ENCODE measurements around the gene UBE2I.
A peak's percentile ranks its signal among the peaks of the same experiment; 100 is the strongest.

Gene UBE2I

GRCh38 chr16:1363501-1364041 lies 54.1 kb downstream of the UBE2I start:
- DNase-seq (ENCODE audit: low read depth): peak; percentile 73
- no peak overlapping the region for H3K4me3 ChIP-seq (ENCODE audit: low read depth, low read length)
- TF ChIP-seq CTCF (IDR thresholded peaks at IDR 0.05; ENCODE audit: insufficient read depth, low read depth, low read length, missing control alignments): peak; percentile 90

- TF ChIP-seq CTCF (IDR thresholded peaks at IDR 0.05; ENCODE audit: insufficient read depth, low read depth, low read length, missing control alignments): no peak
- no peak overlapping the region for H3K4me3 ChIP-seq (ENCODE audit: low read depth, low read length)
- DNase-seq (ENCODE audit: low read depth): no peak
Observed at GRCh38 chr16:1364510-1364909, 55.1 kb downstream of the UBE2I start.

GRCh38 chr16:1366060-1366711 lies 56.8 kb downstream of the UBE2I start:
- no peak for TF ChIP-seq CTCF (IDR thresholded peaks at IDR 0.05; ENCODE audit: insufficient read depth, low read depth, low read length, missing control alignments)
- no peak overlapping the region for H3K4me3 ChIP-seq (ENCODE audit: low read depth, low read length)
- DNase-seq (ENCODE audit: low read depth): no peak

GRCh38 chr16:1366712-1367299 lies 57.4 kb downstream of the UBE2I start:
- H3K4me3 ChIP-seq (ENCODE audit: low read depth, low read length): no peak overlapping the region
- no peak for TF ChIP-seq CTCF (IDR thresholded peaks at IDR 0.05; ENCODE audit: insufficient read depth, low read depth, low read length, missing control alignments)
- no peak for DNase-seq (ENCODE audit: low read depth)

GRCh38 chr16:1367486-1368174 lies 58.2 kb downstream of the UBE2I start:
- H3K4me3 ChIP-seq (ENCODE audit: low read depth, low read length): no peak overlapping the region
- no peak for DNase-seq (ENCODE audit: low read depth)
- no peak for TF ChIP-seq CTCF (IDR thresholded peaks at IDR 0.05; ENCODE audit: insufficient read depth, low read depth, low read length, missing control alignments)

GRCh38 chr16:1371054-1371978 lies 61.9 kb downstream of the UBE2I start:
- no peak overlapping the region for H3K4me3 ChIP-seq (ENCODE audit: low read depth, low read length)
- no peak for TF ChIP-seq CTCF (IDR thresholded peaks at IDR 0.05; ENCODE audit: insufficient read depth, low read depth, low read length, missing control alignments)
- DNase-seq (ENCODE audit: low read depth): no peak

All from GM12865 (cell line).